Measurements from ENCODE around the gene PRPF6. TPM values are rescaled to one million over a fixed set of nuclear protein-coding genes. Genes with fewer than 3 reads are reported as not detected.

Gene PRPF6
- total and polyA plus RNA-seq, 2 of the 13 experiments (the other 11 are each of a cell fraction or from before 2014, with no cell fraction given), result 63.7 to 101 TPM

- TF ChIP-seq HDAC6 (IDR thresholded peaks at IDR 0.05; ENCODE audit: low read depth, low read length) (no peak), IRF2 (CRISPR knock-in tag; IDR thresholded peaks at IDR 0.05) (peak; percentile 27; the same call in 1 of the 2 replicates), KDM2A (CRISPR knock-in tag; IDR thresholded peaks at IDR 0.05; ENCODE audit: borderline replicate concordance, low read depth) (peak; percentile 95), U2AF2 (IDR thresholded peaks at IDR 0.05; ENCODE audit: low read depth, low read length) (no peak), ATRX (CRISPR knock-in tag; IDR thresholded peaks at IDR 0.05; ENCODE audit: borderline replicate concordance) (no peak), SNAPC5 (CRISPR knock-in tag; IDR thresholded peaks at IDR 0.05; ENCODE audit: borderline replicate concordance) (0 out of 2 replicates have a peak, but pooled peaks have one; percentile 48), ZNF205 (CRISPR knock-in tag; IDR thresholded peaks at IDR 0.05) (0 out of 2 replicates have a peak, but pooled peaks have one; percentile 37), ZNF292 (CRISPR knock-in tag; IDR thresholded peaks at IDR 0.05; ENCODE audit: borderline replicate concordance, low read depth) (no peak), ZNF160 (CRISPR knock-in tag; IDR thresholded peaks at IDR 0.05) (no peak), ZNF792 (CRISPR knock-in tag; IDR thresholded peaks at IDR 0.05) (no peak), ZNF281 (CRISPR knock-in tag; IDR thresholded peaks at IDR 0.05; ENCODE audit: borderline replicate concordance) (no peak), TSC22D2 (CRISPR knock-in tag; IDR thresholded peaks at IDR 0.05; ENCODE audit: borderline replicate concordance) (no peak), ZSCAN22 (CRISPR knock-in tag; IDR thresholded peaks at IDR 0.05) (no peak), RFXAP (CRISPR knock-in tag; IDR thresholded peaks at IDR 0.05; ENCODE audit: borderline replicate concordance) (peak; percentile 45; the same call in 1 of the 2 replicates), SAP130 (CRISPR knock-in tag; IDR thresholded peaks at IDR 0.05; ENCODE audit: low read depth) (peak; percentile 88), ZNF570 (CRISPR knock-in tag; IDR thresholded peaks at IDR 0.05; ENCODE audit: borderline replicate concordance) (no peak), DMTF1 (CRISPR knock-in tag; IDR thresholded peaks at IDR 0.05) (peak; percentile 72; the same call in 1 of the 2 replicates), CREM (IDR thresholded peaks at IDR 0.05) (peak; percentile 33; the same call in 1 of the 2 replicates), CREM (CRISPR knock-in tag; IDR thresholded peaks at IDR 0.05) (no peak), LCORL (IDR thresholded peaks at IDR 0.05) (no peak), LCORL (CRISPR knock-in tag; IDR thresholded peaks at IDR 0.05) (peak; percentile 84; the same call in 1 of the 2 replicates), EED (CRISPR knock-in tag; IDR thresholded peaks at IDR 0.05) (no peak), ZSCAN25 (CRISPR knock-in tag; IDR thresholded peaks at IDR 0.05) (0 out of 2 replicates have a peak, but pooled peaks have one; percentile 46), SP2 (CRISPR knock-in tag; IDR thresholded peaks at IDR 0.05) (no peak)
These were observed 8.4 kb upstream of the PRPF6 start (continued) for GRCh38 chr20:63972312-63973159.

Measured in HepG2 (cell line).